HEK293 (cell line): ENCODE measurements around the gene MLH1.

Experiments used
- CTCF ChIA-PET: fragments of 350-600 bp; formaldehyde crosslinking; extraction: SDS; loops from one replicate; lab custom pipeline; 2021; ENCODE audit warnings: antibody characterized with exemption; lab: Yijun Ruan, JAX
- POLR2A ChIA-PET: fragments of 300-600 bp; formaldehyde crosslinking; extraction: SDS; loops from one replicate; lab custom pipeline; 2020; ENCODE audit warnings: antibody characterized with exemption, inconsistent platforms; lab: Yijun Ruan, JAX
- H3K27ac ChIP-seq: fragments of 200-500 bp; sonication (Bioruptor generic); 2 replicates; pipeline ENCODE4 v1.5.1; 2014; ENCODE audit warnings: low read depth, low read length, control low read depth, inconsistent platforms; ENCODE audit errors: extremely low read depth
- H3K36me3 ChIP-seq, 2 experiments: fragments of 200-500 bp in 1 of 2; sonication (Bioruptor generic) in 1 of 2; 1 replicate in 1 of 2; 2 replicates in 1 of 2; pipeline ENCODE4 v1.5.1; 2014 to 2017; ENCODE audit warnings: inconsistent platforms in 2 of 2, low read length in 2 of 2; ENCODE audit not compliant: control insufficient read depth in 2 of 2, insufficient read depth in 1 of 2
- H3K4me1 ChIP-seq: fragments of 200-500 bp; sonication (Bioruptor generic); 2 replicates; pipeline ENCODE4 v1.5.1; 2014; ENCODE audit warnings: mild to moderate bottlenecking, low read length, inconsistent platforms; ENCODE audit not compliant: control insufficient read depth, insufficient read depth
- H3K4me3 ChIP-seq: 2 replicates; pipeline ENCODE4 v1.5.1; 2011; ENCODE audit warnings: low read depth, mild to moderate bottlenecking, control low read depth, low read length, moderate library complexity
- H3K9me3 ChIP-seq: fragments of 200-500 bp; sonication (Bioruptor generic); 2 replicates; pipeline ENCODE4 v1.5.1; 2014; ENCODE audit warnings: low read depth, low read length, inconsistent platforms; ENCODE audit not compliant: control insufficient read depth, insufficient read depth
- ATF2 ChIP-seq: fragments of 450-650 bp; formaldehyde crosslinking; IDR thresholded peaks from 2 replicates; pipeline ENCODE4 v1.5.1; 2016; ENCODE audit warnings: missing biosample characterization, missing genetic modification characterization, low read depth
- GFI1B ChIP-seq: fragments of 450-650 bp; formaldehyde crosslinking; IDR thresholded peaks from 2 replicates; pipeline ENCODE4 v1.5.1; 2016; ENCODE audit warnings: missing biosample characterization, missing genetic modification characterization
- KLF9 ChIP-seq: fragments of 450-650 bp; formaldehyde crosslinking; IDR thresholded peaks from 2 replicates; pipeline ENCODE4 v1.5.1; 2016; ENCODE audit warnings: missing biosample characterization, missing genetic modification characterization, low read depth
- PRDM1 ChIP-seq: fragments of 450-650 bp; formaldehyde crosslinking; IDR thresholded peaks from 2 replicates; pipeline ENCODE4; 2016; ENCODE audit warnings: missing biosample characterization, missing genetic modification characterization
- SP7 ChIP-seq: fragments of 450-650 bp; formaldehyde crosslinking; IDR thresholded peaks from 2 replicates; pipeline ENCODE4 v1.5.1; 2016; ENCODE audit warnings: missing biosample characterization, missing genetic modification characterization
- TRIM28 ChIP-seq: IDR thresholded peaks from 2 replicates; pipeline ENCODE4 v1.6.1; 2011; ENCODE audit warnings: low read length, control low read depth, borderline replicate concordance
- ZBTB44 ChIP-seq: fragments of 450-650 bp; IDR thresholded peaks from 2 replicates; pipeline ENCODE4 v1.5.1; 2018; ENCODE audit warnings: missing biosample characterization, mild to moderate bottlenecking, missing genetic modification characterization
- ZNF112 ChIP-seq: fragments of 450-650 bp; formaldehyde crosslinking; IDR thresholded peaks from 2 replicates; pipeline ENCODE4 v1.5.0; 2017; ENCODE audit warnings: missing biosample characterization, missing genetic modification characterization
- ZNF157 ChIP-seq: fragments of 450-650 bp; formaldehyde crosslinking; IDR thresholded peaks from 2 replicates; pipeline ENCODE4 v1.5.1; 2016; ENCODE audit warnings: missing biosample characterization, missing genetic modification characterization
- ZNF175 ChIP-seq: fragments of 450-650 bp; formaldehyde crosslinking; IDR thresholded peaks from 2 replicates; pipeline ENCODE4 v1.5.1; 2016; ENCODE audit warnings: missing biosample characterization, missing genetic modification characterization
- ZNF221 ChIP-seq: fragments of 450-650 bp; formaldehyde crosslinking; IDR thresholded peaks from 2 replicates; pipeline ENCODE4 v1.5.1; 2017; ENCODE audit warnings: missing biosample characterization, missing genetic modification characterization, borderline replicate concordance
- ZNF324 ChIP-seq: fragments of 450-650 bp; formaldehyde crosslinking; IDR thresholded peaks from 2 replicates; pipeline ENCODE4 v1.5.1; 2016; ENCODE audit warnings: missing biosample characterization, missing genetic modification characterization
- ZNF366 ChIP-seq: fragments of 450-650 bp; formaldehyde crosslinking; conservative IDR thresholded peaks from 2 replicates; pipeline ENCODE4 v1.5.1; 2016; ENCODE audit warnings: missing biosample characterization, missing genetic modification characterization
- ZNF416 ChIP-seq: fragments of 450-650 bp; formaldehyde crosslinking; IDR thresholded peaks from 2 replicates; pipeline ENCODE4 v1.5.1; 2016; ENCODE audit warnings: missing biosample characterization, missing genetic modification characterization
- ZNF544 ChIP-seq: fragments of 450-650 bp; formaldehyde crosslinking; IDR thresholded peaks from 2 replicates; pipeline ENCODE4 v1.5.0; 2017; ENCODE audit warnings: missing biosample characterization, missing genetic modification characterization
- ZNF548 ChIP-seq: fragments of 450-650 bp; formaldehyde crosslinking; IDR thresholded peaks from 2 replicates; pipeline ENCODE4 v1.5.1; 2016; ENCODE audit warnings: missing biosample characterization, missing genetic modification characterization
- ZNF639 ChIP-seq: fragments of 450-650 bp; formaldehyde crosslinking; IDR thresholded peaks from 2 replicates; pipeline ENCODE4 v1.5.1; 2016; ENCODE audit warnings: missing biosample characterization, missing genetic modification characterization
- TF ChIP-seq, protein P1 (sequence below): fragments of 450-650 bp; formaldehyde crosslinking; optimal IDR thresholded peaks from 2 replicates; pipeline ENCODE3; 2016; ENCODE audit warnings: missing biosample characterization, mild to moderate bottlenecking, missing genetic modification characterization
- TF ChIP-seq, protein P2 (sequence below): fragments of 450-650 bp; formaldehyde crosslinking; IDR thresholded peaks from 2 replicates; pipeline ENCODE4 v1.5.1; 2016; ENCODE audit warnings: missing biosample characterization, missing genetic modification characterization
- TF ChIP-seq, protein P3 (sequence below): fragments of 450-650 bp; formaldehyde crosslinking; IDR thresholded peaks from 2 replicates; pipeline ENCODE4 v1.5.1; 2017; ENCODE audit warnings: missing biosample characterization, missing genetic modification characterization
- TF ChIP-seq, protein P4 (sequence below): fragments of 450-650 bp; formaldehyde crosslinking; IDR thresholded peaks from 2 replicates; pipeline ENCODE4 v1.5.1; 2017; ENCODE audit warnings: missing biosample characterization, missing genetic modification characterization

The MLH1 gene

DNA sequence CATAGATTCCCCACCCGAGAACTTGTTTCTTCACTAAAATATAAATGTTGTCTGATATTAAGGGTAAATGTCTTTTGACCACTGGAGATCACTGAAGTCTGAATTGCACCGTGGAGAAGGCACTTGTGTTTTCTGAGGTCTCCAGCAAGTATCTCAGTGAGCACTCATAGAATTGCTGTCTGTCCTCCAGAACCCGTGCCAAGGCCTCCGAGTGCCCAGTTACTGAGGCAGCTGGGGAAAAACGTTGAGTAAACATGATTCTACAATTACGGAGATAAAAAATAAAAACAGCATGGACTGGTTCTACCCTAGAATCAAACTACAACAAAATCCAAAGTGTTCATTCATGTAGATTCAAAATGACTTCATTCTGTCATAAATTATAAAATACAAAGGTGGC lies 60.0 kb downstream of the MLH1 start (continued):
- TF ChIP-seq, protein P1, sequence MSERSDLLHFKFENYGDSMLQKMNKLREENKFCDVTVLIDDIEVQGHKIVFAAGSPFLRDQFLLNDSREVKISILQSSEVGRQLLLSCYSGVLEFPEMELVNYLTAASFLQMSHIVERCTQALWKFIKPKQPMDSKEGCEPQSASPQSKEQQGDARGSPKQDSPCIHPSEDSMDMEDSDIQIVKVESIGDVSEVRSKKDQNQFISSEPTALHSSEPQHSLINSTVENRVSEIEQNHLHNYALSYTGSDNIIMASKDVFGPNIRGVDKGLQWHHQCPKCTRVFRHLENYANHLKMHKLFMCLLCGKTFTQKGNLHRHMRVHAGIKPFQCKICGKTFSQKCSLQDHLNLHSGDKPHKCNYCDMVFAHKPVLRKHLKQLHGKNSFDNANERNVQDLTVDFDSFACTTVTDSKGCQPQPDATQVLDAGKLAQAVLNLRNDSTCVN: no peak
- TF ChIP-seq, protein P2, sequence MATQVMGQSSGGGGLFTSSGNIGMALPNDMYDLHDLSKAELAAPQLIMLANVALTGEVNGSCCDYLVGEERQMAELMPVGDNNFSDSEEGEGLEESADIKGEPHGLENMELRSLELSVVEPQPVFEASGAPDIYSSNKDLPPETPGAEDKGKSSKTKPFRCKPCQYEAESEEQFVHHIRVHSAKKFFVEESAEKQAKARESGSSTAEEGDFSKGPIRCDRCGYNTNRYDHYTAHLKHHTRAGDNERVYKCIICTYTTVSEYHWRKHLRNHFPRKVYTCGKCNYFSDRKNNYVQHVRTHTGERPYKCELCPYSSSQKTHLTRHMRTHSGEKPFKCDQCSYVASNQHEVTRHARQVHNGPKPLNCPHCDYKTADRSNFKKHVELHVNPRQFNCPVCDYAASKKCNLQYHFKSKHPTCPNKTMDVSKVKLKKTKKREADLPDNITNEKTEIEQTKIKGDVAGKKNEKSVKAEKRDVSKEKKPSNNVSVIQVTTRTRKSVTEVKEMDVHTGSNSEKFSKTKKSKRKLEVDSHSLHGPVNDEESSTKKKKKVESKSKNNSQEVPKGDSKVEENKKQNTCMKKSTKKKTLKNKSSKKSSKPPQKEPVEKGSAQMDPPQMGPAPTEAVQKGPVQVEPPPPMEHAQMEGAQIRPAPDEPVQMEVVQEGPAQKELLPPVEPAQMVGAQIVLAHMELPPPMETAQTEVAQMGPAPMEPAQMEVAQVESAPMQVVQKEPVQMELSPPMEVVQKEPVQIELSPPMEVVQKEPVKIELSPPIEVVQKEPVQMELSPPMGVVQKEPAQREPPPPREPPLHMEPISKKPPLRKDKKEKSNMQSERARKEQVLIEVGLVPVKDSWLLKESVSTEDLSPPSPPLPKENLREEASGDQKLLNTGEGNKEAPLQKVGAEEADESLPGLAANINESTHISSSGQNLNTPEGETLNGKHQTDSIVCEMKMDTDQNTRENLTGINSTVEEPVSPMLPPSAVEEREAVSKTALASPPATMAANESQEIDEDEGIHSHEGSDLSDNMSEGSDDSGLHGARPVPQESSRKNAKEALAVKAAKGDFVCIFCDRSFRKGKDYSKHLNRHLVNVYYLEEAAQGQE: no peak
- TF ChIP-seq ZNF639 (tag by site-specific recombination): no peak

DNA sequence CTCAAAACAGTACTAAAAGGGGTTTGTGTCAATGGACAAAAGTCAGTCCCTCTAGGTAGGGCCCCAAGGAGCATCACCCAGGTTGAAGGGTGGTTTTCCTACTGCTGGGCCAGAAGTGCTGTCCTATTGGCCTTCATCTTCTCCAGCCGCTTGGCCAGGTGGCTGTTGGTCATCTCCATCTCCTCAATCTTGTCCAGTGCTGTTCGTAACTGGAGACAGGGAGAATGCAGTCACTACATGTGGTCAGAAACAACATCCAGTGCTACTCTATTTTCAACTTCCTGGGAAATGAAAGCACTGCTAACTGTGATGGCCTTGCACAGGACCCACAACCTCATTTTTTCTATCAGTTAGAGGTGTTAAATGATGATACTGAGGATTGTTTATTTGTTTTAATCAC lies 60.4 kb downstream of the MLH1 start:
- no peak overlapping the region for H3K27ac ChIP-seq
- H3K4me1 ChIP-seq: peaks cover 7% of the 10 kb centered on the region; the same call in 1 of the 2 replicates
- H3K9me3 ChIP-seq: no peaks in the 10 kb centered on the region
- ChIA-PET CTCF (no interaction called here), POLR2A (no interaction called here)
- H3K4me3 ChIP-seq: no peak overlapping the region
- TF ChIP-seq ZNF416 (tag by site-specific recombination) (no peak), PRDM1 (tag by site-specific recombination) (no peak)
- peaks cover 11 to 83% of the 10 kb centered on the region in 2 experiments; a peak in 2 of 3 replicates for H3K36me3 ChIP-seq

GRCh38 chr3:37054370-37054769 lies 61.1 kb downstream of the MLH1 start:
- POLR2A ChIA-PET: no interaction called here
- Histone ChIP-seq H3K27ac (no peak overlapping the region), H3K9me3 (no peaks in the 10 kb centered on the region), H3K36me3 (peaks cover 11 to 78% of the 10 kb centered on the region in 2 experiments; a peak in 2 of 3 replicates), H3K4me3 (no peak overlapping the region), H3K4me1 (peaks cover 7% of the 10 kb centered on the region; the same call in 1 of the 2 replicates)
- CTCF ChIA-PET: no interaction called here
- no peak for TF ChIP-seq ZNF544 (tag by site-specific recombination)
- TF ChIP-seq TRIM28: peak; percentile 31; the same call in 1 of the 2 replicates
- TF ChIP-seq ATF2 (tag by site-specific recombination): no peak
- 0 out of 2 replicates have a peak, but pooled peaks have one; percentile 43 for TF ChIP-seq ZNF324
- no peak for TF ChIP-seq ZNF175 (tag by site-specific recombination)
- TF ChIP-seq ZBTB44: 0 out of 2 replicates have a peak, but pooled peaks have one; percentile 22
- peak; percentile 73 for TF ChIP-seq ZNF366
- TF ChIP-seq GFI1B (tag by site-specific recombination): no peak
- TF ChIP-seq ZNF112: no peak
- TF ChIP-seq, protein P3, sequence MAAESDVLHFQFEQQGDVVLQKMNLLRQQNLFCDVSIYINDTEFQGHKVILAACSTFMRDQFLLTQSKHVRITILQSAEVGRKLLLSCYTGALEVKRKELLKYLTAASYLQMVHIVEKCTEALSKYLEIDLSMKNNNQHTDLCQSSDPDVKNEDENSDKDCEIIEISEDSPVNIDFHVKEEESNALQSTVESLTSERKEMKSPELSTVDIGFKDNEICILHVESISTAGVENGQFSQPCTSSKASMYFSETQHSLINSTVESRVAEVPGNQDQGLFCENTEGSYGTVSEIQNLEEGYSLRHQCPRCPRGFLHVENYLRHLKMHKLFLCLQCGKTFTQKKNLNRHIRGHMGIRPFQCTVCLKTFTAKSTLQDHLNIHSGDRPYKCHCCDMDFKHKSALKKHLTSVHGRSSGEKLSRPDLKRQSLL (tag by site-specific recombination): no peak
- peak; percentile 32; the same call in 1 of the 2 replicates for TF ChIP-seq SP7
- no peak for TF ChIP-seq ZNF548
- TF ChIP-seq ZNF221: no peak
- no peak for TF ChIP-seq ZNF157 (tag by site-specific recombination)
- TF ChIP-seq, protein P4, sequence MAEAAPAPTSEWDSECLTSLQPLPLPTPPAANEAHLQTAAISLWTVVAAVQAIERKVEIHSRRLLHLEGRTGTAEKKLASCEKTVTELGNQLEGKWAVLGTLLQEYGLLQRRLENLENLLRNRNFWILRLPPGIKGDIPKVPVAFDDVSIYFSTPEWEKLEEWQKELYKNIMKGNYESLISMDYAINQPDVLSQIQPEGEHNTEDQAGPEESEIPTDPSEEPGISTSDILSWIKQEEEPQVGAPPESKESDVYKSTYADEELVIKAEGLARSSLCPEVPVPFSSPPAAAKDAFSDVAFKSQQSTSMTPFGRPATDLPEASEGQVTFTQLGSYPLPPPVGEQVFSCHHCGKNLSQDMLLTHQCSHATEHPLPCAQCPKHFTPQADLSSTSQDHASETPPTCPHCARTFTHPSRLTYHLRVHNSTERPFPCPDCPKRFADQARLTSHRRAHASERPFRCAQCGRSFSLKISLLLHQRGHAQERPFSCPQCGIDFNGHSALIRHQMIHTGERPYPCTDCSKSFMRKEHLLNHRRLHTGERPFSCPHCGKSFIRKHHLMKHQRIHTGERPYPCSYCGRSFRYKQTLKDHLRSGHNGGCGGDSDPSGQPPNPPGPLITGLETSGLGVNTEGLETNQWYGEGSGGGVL (tag by site-specific recombination): no peak
- TF ChIP-seq KLF9 (tag by site-specific recombination): no peak
